Stimulated activated CD8-positive, alpha-beta memory T cell treated with anti-CD3 and anti-CD28 coated beads, Interleukin-15, amount 100 ng/mL, for 1 hour (primary cell): ENCODE data around the gene METTL8.
"Not testable (repeated sequence)": the region's sequence is repeated elsewhere in the genome, so short reads cannot be mapped to it uniquely, and the experiment has no call there.

Source experiments
- DNase-seq: peaks from one replicate; pipeline ENCODE4 v3.0.0-alpha.2; 2020; ENCODE audit warnings: low read depth

METTL8 gene

GRCh38 chr2:171430516-171431410, 3.0 kb downstream of the METTL8 start:
- DNase-seq = no peak

GRCh38 chr2:171422710-171423495, 10.9 kb downstream of the METTL8 start:
- not testable (repeated sequence) for DNase-seq

GRCh38 chr2:171420728-171421563, 12.8 kb downstream of the METTL8 start:
- DNase-seq = no peak

GRCh38 chr2:171419333-171419732, 14.5 kb downstream of the METTL8 start:
- no peak for DNase-seq

GRCh38 chr2:171416009-171416926, 17.5 kb downstream of the METTL8 start:
- DNase-seq = peak; percentile 64

GRCh38 chr2:171414645-171415044, 19.1 kb downstream of the METTL8 start:
- not testable (repeated sequence) for DNase-seq

GRCh38 chr2:171412571-171413175, 21.1 kb downstream of the METTL8 start:
- DNase-seq = no peak

- no peak for DNase-seq
Observed at GRCh38 chr2:171411791-171412483, 21.9 kb downstream of the METTL8 start.

GRCh38 chr2:171411214-171411613, 22.6 kb downstream of the METTL8 start:
- no peak for DNase-seq

GRCh38 chr2:171410624-171411023, 23.2 kb downstream of the METTL8 start:
- DNase-seq = no peak

GRCh38 chr2:171410101-171410500, 23.7 kb downstream of the METTL8 start:
- DNase-seq = no peak

- DNase-seq = no peak
Observed at GRCh38 chr2:171409436-171409971, 24.3 kb downstream of the METTL8 start.

GRCh38 chr2:171407676-171408044, 26.1 kb downstream of the METTL8 start:
- DNase-seq = no peak

- DNase-seq = no peak
Observed at GRCh38 chr2:171407030-171407675, 26.6 kb downstream of the METTL8 start.

GRCh38 chr2:171406044-171406443, 27.7 kb downstream of the METTL8 start:
- DNase-seq = no peak

- DNase-seq = no peak
Observed at GRCh38 chr2:171405546-171405945, 28.2 kb downstream of the METTL8 start.

GRCh38 chr2:171404719-171405118, 29.1 kb downstream of the METTL8 start:
- no peak for DNase-seq

GRCh38 chr2:171404261-171404660, 29.5 kb downstream of the METTL8 start:
- no peak for DNase-seq

GRCh38 chr2:171402906-171403580, 30.7 kb downstream of the METTL8 start:
- no peak for DNase-seq
